DND-41 (cell line): Measurements from ENCODE around the gene TM7SF3.

ENCODE experiments used
- CTCF ChIP-seq: IDR thresholded peaks from 2 replicates; pipeline ENCODE4 v1.5.1; 2012; ENCODE audit warnings: borderline replicate concordance, low read length, moderate library complexity, mild to moderate bottlenecking; ENCODE audit not compliant: poor library complexity, severe bottlenecking; ENCODE audit errors: extremely low read depth
- EZH2 ChIP-seq: IDR thresholded peaks from 3 replicates; pipeline ENCODE4 v1.6.1; 2012; ENCODE audit warnings: borderline replicate concordance, low read depth, mild to moderate bottlenecking, moderate library complexity, low read length, inconsistent platforms; ENCODE audit not compliant: severe bottlenecking

GRCh38 chr12:26939192-26939832 lies 74.9 kb downstream of the TM7SF3 start:
- no peak for TF ChIP-seq CTCF
- no peak for TF ChIP-seq EZH2
